NCI-H1417 treated with DMSO at 0.1 percent for 48 hours (cell line): Measurements from ENCODE around the gene DPM2.

ENCODE experiments used
- DNase-seq: peaks from one replicate; lab custom pipeline; 2025; lab: John Stamatoyannopoulos, UW

The DPM2 gene

DNA sequence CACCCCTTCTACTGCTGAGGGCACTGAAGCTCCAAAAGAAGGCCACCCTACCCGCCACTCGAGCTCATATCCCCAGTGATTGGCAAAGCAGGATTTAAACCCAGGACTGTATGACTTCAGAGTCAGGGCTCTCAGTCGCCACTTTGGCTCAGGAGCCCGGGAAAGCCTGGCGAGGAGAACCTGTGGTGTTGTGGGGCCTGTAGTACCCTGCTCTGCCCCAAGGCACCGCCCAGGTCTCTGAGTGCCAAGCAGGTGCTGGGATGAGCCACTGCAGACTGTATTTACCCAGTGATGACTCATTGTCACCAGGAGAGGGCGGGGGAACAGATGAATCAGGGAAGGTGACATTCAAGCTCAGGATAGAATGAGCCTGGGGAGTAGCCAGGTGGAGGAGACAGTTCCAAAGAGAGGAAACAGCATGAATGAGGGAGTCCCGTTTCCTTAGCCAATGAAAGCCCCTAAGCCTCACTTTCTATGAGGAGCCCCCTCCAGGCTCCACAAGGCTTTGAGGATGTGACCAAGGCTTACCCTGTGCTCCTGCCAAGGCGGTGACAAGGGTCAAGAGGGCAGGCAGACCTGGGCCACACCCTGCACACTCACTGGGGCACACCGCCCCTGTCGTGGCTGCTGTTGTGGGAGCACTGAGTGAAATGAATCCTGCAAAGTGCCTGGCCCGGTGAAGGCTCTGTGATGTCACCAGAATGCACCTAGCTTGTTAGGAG lies 17.8 kb upstream of the DPM2 start:
- DNase-seq, result peak; percentile 94

DNA sequence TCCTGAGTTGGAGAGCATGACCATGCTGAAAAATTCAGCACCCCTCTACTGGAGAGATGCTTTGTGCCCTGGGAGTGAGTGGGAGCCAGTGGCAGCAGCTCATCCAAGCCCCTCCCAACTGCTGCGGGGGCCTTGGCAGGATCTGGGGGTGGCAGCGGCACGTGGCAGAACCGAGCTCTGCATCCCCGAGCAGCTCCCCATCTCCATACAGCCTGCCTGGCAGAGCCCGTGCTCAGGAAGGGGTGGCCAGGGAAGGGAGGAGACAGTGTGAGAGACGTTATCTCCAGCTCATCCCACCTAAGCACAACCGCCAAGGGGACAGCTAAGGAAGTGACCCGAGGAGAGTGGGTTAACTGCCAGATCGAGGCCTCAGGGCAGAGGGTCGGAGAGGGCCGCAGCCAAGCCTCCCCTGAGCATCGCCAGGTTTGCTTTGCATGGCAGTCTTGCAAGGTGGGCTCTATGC lies 17.2 kb upstream of the DPM2 start:
- no peak for DNase-seq

DNA sequence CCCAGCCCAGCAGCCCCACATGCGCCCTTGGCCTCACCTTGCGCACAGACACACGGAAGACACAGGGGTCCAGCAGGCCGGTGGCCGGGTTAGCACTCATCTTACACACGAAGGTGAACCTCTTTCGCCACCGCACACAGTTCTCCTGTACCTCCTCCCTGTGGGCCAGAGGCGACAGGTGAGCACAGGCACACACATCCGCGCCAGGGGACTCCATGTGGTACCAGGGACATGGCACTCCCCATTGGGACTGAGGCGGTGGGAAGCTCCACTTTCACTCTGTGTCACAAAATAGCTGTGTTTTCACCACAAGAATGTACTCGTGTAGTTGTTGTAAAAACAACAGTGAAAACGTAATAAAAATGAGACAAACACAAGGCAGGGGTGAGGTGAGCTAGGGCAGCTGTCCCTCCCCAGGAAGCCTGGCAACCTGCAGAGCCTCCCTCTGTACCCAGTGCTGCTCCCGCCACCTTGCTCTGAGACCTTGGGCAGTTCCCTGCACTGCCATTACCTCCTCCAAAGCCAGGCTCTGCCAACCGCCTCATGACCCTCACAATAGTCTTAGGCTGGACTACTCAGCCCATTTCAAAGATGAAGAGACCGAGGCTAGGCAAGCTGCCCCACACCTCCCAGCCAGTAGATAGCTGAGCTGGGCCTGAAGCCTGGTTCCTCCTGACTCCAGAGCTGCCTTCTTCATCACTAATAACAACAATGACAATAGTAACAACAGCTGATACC lies 16.3 kb upstream of the DPM2 start:
- no peak for DNase-seq

DNA sequence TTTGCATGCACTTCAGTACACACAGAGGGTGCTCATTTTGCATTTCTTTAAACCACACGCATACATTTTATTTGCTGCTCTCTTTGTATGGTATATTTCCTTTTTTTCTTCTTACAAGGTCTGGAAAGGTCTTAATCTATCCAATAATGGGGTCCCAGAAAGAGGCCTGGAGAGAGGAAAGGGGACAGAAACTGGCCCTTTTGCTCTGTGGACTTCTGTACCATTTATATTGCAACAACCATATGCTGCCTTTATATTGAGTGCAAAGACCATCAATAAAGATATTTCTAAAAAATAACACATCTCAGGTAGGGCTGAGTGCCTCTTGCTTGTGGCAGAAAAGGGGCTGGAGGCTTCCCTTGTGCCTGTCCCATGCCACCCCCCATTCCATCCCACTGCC lies 15.5 kb upstream of the DPM2 start:
- DNase-seq, result no peak

DNA sequence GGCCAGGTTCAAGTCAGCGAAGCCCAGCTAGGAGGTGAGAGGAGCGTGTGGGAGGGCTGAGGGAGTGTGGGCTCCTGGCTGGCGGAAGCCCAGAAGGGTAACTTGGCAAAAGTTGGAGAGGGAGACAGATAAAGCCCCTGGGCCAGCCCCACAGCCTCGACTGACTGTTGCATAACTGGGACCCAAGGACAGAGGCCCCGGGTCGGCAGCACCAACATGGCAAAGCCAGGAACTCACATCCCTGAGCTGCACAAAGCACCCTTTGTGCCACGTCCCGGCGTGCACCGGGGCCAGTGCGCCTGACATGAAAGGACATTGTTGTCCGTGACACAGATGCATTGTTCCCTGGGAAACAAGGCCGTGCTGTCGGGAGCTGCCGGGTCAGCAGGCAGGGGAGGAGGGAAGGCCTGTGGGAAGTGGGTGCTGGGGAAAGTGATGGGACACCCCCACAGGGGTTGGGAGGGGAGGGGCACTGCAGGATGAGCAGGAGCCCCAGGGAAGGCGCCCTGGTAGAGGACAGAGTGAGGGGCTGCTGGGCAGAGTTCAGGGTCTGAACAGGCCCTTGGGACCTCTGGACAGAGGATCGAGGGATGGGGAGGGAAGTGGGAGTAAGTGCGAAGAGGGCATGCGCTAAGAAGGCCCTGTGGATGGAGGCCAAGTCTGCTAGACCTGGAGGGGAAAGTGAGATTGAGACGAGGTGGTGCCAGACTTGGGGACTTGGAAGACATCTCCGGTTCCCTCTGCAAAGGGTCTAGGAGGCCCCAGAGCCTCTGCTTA lies 13.0 kb upstream of the DPM2 start:
- DNase-seq, result no peak

DNA sequence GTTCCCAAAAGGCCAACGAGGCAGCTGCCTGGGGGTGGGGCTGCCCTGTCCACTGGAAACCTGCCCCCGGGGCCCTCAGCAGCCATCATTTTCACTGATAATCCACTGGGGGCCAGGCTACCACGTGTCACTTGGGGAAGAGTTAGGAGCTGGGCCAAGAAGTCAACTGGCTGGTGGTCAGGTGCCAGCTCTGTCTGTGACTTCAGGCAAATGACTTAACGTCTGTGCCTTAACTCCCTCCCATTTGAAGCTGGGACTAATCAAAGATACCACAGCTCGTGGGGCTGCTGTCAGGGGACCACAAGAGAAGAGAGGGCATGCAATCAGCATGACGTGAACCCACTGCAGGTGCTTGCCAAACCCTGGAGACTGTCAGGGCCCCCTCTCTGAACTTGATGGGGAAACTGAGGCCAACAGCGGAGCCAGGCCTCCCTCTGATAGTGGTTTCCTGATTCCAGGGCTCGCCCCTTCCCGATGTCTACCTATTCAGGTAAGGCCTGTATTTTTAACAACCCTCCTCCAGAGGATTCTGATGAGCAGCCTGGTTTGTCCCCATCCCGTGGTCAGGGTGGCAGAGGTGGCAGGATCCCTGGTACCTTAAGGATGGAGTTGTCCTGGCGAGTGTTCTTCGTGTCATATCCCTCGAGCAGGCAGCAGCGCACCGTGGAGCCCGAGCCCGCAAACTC lies 12.3 kb upstream of the DPM2 start:
- no peak for DNase-seq

DNA sequence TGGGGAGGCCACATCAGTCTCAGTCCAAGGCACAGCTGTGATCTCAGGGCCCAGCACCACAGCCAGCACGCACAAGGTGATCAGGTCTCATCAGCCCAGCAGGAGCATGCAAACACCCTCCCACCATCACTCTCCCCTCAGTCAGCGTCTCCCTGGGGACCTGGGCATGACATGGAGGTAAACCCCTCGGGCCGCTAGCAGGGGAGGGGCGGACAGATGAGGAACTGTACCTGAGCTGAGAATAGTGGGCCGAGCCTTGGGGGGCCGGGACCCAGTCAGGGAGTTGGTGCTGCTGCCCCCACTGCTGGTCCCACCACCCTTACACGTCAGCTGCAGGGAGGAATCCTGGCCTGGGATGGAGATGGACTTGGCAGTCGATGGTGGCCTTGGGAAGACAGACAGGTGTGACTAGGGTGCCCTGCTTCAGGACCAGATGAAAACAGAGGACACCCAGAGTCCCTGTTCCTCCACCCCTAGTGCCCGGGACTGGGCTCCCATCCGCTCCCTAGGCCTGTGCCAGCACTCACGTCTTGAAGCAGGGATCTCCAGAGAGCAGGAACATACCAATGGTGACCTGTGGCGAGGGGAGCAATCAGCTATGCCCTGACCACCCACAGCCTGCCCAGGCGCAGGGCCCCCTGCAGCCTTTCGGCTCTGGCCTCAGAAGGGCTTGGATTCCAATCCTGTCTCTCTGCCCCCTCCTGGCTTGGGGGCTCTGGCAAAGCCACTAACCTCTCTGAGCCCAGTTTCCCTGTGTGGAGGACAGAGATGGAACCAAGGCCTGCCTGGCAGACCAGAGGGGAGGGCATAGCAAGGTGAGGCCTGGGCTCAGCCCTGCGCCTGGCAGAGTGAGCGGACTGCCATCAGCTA lies 10.4 kb upstream of the DPM2 start:
- DNase-seq, result no peak

DNA sequence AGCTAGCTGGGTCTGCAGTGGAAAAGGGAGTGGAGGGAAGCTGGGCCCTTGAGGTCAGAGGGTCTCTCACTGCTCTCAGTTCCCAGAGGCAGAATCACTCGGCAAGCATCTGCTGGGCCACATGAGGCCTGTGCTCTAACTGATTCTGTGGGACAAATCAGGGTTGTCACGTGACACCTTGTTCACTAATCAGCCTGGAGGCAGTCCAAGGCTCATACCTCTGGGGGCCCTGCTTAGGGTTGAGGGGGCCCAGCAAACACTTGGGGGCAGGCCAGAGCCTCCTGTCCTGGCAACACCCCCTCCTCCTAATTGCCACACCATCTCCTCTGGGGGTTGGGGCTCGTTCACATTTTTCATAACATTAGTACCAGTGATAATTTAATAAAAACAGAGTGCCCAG lies 9.1 kb upstream of the DPM2 start:
- DNase-seq, result no peak

DNA sequence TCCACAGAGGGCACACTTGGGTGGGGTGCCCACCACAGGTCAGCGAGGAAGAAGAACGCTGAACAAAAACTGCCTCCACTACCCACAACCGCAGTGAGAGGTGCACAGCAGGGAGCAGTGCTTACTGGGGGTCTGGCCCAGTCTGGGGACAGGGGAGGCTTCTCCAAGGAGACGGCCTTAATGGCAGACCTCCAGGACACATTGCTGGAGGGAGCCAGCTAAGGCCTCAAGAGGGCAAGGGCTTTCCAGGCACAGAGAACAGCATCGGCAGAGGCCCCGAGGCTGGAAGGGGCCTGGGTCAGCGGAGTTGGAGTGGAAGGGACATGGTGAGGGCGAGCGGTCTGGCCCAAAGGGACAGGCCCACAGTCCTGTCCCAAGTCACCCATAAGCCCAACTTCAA lies 8.3 kb upstream of the DPM2 start:
- no peak for DNase-seq

DNA sequence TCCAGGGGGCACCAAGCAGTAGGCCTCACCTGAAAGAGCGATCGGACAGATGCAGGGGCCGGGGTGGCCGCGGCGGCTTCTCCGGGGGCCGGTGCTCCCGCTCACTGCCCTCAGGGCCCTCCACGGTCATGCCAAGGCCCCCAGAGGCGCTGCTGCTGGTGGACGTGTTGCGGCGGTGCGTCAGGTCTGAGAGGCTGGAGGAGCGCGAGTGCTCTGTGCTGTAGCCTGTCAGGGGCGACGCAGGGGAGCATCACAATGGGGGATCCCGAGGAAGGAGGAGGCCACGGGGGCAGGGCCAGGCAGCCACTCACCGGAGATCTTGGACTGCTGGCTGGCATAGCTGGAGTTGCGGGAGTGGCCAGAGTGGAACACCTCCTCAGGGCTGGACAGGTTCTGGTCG lies 7.7 kb upstream of the DPM2 start:
- DNase-seq, result no peak

DNA sequence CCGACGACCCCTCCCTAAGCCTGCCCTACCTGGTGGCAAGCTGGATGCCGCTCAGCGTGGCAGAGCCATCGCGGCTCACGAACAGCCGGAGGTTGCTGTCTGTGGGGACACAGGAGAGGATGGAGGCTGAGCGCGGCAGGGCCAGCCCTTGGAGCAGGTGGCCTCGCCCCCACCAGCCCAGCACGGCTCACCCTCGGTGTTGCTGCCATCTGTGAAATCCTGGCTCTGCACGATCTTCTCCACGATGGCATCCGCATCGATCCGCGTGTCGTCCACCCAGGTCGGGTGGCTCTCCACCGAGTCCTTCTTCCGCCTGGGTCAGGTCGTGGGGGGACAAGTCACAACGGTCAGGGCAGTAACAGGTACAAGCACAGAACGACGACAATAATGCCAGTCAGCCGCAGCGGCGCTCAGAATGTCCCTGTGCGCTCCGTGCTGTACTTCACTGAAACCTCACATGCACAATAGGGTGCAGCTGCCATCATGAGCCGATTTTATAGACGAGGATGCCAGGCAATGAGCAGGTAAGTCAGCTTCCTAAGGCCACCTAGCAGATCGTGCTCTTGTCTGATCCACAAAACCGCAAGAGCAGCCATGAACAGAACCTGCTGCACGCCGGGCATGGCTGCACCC lies 7.0 kb upstream of the DPM2 start:
- no peak for DNase-seq

DNA sequence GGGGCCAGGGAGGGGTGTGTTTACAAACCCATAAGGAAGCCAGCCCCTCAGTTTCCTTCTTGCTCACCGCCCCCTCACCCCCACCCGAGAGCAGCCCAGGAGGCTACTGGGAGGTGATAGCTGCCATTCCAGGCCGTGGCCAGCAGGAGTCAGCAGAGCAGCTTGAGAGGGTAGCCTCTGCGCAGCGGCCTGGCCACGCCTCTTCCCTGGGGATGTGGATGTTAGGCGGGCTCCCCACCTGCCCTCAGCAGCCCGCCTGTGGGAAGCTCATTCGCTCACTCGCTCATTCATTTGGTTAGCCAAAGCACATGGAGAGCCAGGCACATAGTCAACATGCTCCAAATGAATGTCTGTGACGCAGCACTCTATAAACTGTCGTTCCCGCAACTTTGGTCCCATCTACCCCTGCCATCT lies 6.1 kb upstream of the DPM2 start:
- no peak for DNase-seq

DNA sequence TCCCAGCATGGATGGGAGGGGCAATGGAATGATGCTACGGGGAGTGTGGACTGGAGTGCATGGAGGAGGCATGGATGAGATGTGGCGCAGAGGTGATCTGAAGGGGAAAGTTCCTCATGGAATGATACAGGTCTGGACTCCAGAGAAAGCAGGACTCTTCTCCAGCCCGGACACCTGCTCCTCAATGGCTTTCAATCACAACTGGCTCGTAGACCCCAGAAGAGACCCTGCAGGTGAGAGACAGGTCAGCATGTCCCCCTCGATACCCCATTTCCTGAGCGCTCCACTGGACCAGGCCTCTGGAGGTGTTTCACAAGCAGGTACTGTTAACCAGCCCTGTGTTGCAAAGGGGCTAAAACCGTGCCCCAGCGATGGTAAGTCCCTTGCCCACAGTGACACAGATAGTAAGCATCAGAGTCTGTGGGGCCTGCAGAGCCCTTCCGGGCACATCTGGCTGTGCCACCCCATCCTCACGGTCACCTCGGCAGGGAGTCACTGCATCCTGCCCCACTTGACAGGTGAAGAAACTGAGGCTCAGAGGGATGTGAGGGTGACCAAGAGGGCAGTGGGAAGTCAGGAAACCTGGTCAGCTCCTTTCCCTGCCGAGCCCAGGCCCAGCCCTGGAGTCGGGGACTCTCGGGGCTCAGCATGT lies 5.5 kb upstream of the DPM2 start:
- no peak for DNase-seq

DNA sequence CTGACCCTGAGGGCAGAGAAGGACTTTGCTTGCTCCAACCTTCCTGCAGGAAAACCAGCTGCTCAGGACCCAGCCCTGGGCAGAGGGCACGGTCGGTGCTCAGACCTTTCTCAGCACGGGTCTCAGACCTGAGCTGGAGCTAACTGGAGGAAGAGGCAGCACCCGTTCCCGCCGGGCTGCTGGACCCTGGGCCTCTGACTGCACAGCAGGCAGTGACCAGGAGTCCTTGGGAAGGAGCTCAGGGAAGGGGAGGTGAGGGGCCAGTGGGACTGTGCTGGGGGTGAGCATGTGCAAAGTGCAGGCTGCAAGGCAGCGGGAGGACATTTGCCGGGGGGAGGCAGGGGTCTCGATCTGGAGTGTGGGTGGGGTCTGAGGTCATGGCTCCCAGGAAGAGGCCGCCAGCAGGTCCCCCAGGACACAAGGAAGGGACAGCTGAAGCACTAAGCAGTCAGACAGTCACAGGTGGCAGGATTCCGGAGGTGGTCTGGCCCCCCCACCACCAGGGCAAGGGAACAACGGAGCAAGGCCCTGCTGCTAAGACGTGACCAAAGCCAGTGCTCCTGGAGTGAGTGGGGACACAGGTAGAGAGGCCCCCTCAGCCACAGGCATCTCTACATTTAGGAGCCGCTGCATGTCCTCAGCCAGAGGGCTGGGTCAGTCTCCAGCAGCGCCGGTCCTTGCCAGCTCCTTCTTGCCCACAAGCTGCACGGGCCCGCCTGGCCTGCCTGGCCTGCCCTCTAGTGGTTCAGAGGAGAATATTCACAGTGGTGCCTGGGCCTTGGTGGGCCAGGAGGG lies 4.8 kb upstream of the DPM2 start:
- DNase-seq, result no peak

DNA sequence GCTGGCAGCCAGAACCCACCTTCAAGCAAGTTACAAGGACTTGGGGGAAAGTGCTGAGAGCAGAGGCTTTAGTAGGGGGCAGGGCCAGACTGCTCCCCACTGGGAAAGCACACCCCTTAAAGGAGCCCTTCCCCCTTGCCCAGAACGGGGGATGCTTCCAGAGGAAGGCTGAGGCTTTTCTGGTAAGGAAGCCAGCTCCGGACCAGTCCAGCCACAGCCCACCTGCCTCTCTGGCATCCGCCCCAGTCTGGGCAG lies 4.2 kb upstream of the DPM2 start:
- no peak for DNase-seq

DNA sequence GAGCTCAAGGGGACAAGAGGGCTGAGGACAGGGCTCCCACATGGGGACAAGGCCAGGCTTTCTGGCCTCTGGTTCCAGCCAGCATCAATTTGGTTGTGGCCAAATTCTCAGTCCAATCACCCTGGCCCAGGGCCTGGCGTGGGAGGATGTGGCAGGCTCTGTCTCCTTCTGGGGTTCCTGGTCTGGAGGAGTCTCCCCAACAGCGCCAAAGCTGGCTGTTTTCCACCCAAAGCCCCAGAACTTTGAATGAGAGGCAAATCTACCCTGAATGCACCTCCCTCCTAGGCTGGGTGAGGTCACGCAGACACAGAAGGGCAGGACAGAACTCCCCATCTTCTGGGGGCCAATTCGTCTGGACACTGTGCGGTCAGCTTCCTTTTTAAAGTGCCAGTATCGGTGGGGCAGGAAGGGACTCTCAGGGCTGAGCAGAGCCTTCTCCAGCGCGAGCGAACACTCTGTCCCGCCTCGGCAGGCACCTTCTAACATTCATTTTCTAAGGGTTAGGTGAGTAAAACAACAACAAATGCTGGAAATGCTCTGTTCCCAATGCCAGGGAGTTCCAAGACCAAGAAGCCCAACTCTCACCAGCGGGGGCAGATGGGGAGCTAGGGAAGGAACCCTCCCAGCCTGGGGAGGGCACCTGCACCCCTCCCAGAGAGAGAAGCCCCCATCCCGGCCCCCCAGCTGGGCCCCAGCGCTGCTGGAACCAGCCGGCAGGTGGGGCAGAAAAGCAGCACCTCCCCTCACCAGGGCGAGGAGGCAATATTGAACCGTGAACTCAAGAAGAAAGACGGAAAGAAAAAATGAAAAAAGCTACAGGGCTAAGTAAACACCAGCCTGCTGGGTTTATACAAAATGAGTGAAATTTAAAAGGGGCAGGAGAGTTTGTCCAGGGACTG lies 3.7 kb upstream of the DPM2 start:
- no peak for DNase-seq

DNA sequence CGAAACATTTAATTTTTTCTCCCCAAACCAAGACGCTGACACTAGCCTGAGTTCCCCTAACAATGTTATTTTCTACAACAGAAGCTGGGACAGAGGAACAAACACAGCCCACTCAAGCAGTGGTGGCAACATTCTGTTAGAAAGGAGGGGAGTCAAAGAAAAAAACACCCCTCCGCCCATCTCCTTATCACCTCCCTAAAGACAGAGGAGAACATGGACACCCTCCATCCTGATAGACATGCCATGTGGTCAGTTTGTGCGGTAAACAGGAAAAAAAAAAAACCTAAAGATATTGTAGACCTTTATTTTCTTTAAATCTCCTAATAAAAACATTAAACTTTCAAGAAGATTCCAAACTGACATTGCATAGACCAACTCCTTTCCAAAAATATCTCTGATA lies 2.9 kb upstream of the DPM2 start:
- DNase-seq, result no peak

DNA sequence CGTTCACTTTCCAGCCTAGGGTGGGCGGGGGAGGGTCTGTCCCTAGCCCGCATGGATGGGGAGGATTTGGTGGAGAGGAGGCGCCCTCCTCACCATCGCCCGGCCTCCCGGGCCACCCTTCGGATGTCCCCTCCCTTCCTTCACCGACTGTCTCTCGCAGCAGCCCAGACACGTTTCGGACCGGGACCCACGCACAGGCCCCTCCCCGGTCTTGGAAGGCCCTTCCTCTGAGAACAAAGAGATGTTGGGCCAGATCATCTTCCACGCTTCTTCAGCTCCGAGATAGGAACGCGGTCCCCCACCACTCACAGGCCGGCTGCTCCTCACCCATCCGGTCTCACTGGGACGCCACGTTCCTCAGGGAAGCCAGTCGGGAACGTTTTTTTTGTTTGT lies 640 bp upstream of the DPM2 start:
- DNase-seq, result no peak

DNA sequence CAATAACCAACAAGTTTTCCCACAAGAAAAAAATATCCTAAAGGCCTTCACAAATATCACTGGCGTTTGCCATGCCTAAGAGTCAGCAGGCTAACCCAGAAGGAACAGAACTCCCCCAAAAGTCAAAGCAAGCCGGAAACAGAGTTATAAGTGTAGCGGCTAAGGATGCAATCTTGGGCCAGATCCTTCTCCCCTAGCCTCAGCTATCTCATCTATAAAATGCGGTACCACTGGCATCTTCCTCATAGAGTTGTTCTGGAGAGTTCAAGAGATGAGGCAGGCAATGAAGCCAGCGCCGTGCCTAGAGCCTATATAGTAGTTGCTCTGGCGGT lies 632 bp downstream of the DPM2 start:
- no peak for DNase-seq
